ENCODE data around the gene CFTR. TPM values are rescaled to one million over a fixed set of nuclear protein-coding genes. Genes with fewer than 3 reads are reported as not detected.
A peak's percentile ranks its signal among the peaks of the same experiment; 100 is the strongest.
"Not testable (repeated sequence)": the region's sequence is repeated elsewhere in the genome, so short reads cannot be mapped to it uniquely, and the experiment has no call there.

Gene CFTR
- total RNA-seq, 2 experiments from 2014 or later = not detected

GRCh38 chr7:117458977-117459583 is 20.7 kb upstream of the CFTR start:
- Histone ChIP-seq H3K27me3 (ENCODE audit: control insufficient read depth in 1 of 2, insufficient read depth in 2 of 2, low read length in 2 of 2) (no peaks in the 10 kb centered on the region), H3K27ac (ENCODE audit: low read depth in 1 of 2, low read length in 2 of 2) (no peak overlapping the region), H3K36me3 (ENCODE audit: insufficient read depth, low read length) (no peaks in the 10 kb centered on the region), H3K4me1 (ENCODE audit: insufficient read depth, low read length) (no peaks in the 10 kb centered on the region), H3K4me3 (ENCODE audit: low read length) (no peak overlapping the region), H3K9me3 (ENCODE audit: control insufficient read depth in 1 of 2, insufficient read depth in 1 of 2, low read length in 2 of 2) (no peaks in the 10 kb centered on the region)
- ChIA-PET CTCF (no interaction called here), POLR2A (no interaction called here)
- Mint-ChIP-seq H3K4me3 (no peak overlapping the region), H3K36me3 (ENCODE audit: low read depth) (no peaks in the 10 kb centered on the region), H3K4me1 (ENCODE audit: low read depth) (no peaks in the 10 kb centered on the region), H3K27ac (no peak overlapping the region), H3K9me3 (peaks cover 3% of the 10 kb centered on the region), H3K27me3 (no peaks in the 10 kb centered on the region)
- peak in 1 of 14 experiments; percentile 2 for DNase-seq
- no peak for ATAC-seq (ENCODE audit: poor library complexity)
- no peak for TF ChIP-seq CTCF (IDR thresholded peaks at IDR 0.05)
- intact Hi-C loops (cut with DNase I, micrococcal nuclease) = no loop called here

- Histone ChIP-seq H3K27me3 (ENCODE audit: control insufficient read depth in 1 of 2, insufficient read depth in 2 of 2, low read length in 2 of 2) (no peaks in the 10 kb centered on the region), H3K4me3 (ENCODE audit: low read length) (no peak overlapping the region), H3K4me1 (ENCODE audit: insufficient read depth, low read length) (no peaks in the 10 kb centered on the region), H3K27ac (ENCODE audit: low read depth in 1 of 2, low read length in 2 of 2) (no peak overlapping the region), H3K9me3 (ENCODE audit: control insufficient read depth in 1 of 2, insufficient read depth in 1 of 2, low read length in 2 of 2) (no peaks in the 10 kb centered on the region), H3K36me3 (ENCODE audit: insufficient read depth, low read length) (no peaks in the 10 kb centered on the region)
- Mint-ChIP-seq H3K27me3 (no peaks in the 10 kb centered on the region), H3K4me3 (no peak overlapping the region), H3K27ac (no peak overlapping the region), H3K9me3 (peaks cover 3% of the 10 kb centered on the region), H3K4me1 (ENCODE audit: low read depth) (no peaks in the 10 kb centered on the region), H3K36me3 (ENCODE audit: low read depth) (no peaks in the 10 kb centered on the region)
- intact Hi-C loops (cut with DNase I, micrococcal nuclease) = no loop called here
- POLR2A ChIA-PET = no interaction called here
- TF ChIP-seq CTCF (IDR thresholded peaks at IDR 0.05) = no peak
- DNase-seq (no peak), ATAC-seq (ENCODE audit: poor library complexity) (no peak)
- CTCF ChIA-PET = no interaction called here
These were observed 20.1 kb upstream of the CFTR start for GRCh38 chr7:117459735-117460134.

- H3K4me1 Mint-ChIP-seq (ENCODE audit: low read depth) = not testable (repeated sequence)
These were observed 19.0 kb upstream of the CFTR start for GRCh38 chr7:117460815-117461214.

GRCh38 chr7:117468174-117468573 is 11.7 kb upstream of the CFTR start:
- intact Hi-C loops (cut with DNase I, micrococcal nuclease) = no loop called here
- Mint-ChIP-seq H3K9me3 (no peaks in the 10 kb centered on the region), H3K27me3 (no peaks in the 10 kb centered on the region), H3K4me3 (no peak overlapping the region), H3K4me1 (ENCODE audit: low read depth) (no peaks in the 10 kb centered on the region), H3K36me3 (ENCODE audit: low read depth) (no peaks in the 10 kb centered on the region), H3K27ac (no peak overlapping the region)
- POLR2A ChIA-PET = no interaction called here
- Histone ChIP-seq H3K4me3 (ENCODE audit: low read length) (no peak overlapping the region), H3K9me3 (ENCODE audit: control insufficient read depth in 1 of 2, insufficient read depth in 1 of 2, low read length in 2 of 2) (peaks cover 0 to 6% of the 10 kb centered on the region in 2 experiments), H3K27ac (ENCODE audit: low read depth in 1 of 2, low read length in 2 of 2) (no peak overlapping the region), H3K27me3 (ENCODE audit: control insufficient read depth in 1 of 2, insufficient read depth in 2 of 2, low read length in 2 of 2) (no peaks in the 10 kb centered on the region), H3K4me1 (ENCODE audit: insufficient read depth, low read length) (no peaks in the 10 kb centered on the region), H3K36me3 (ENCODE audit: insufficient read depth, low read length) (no peaks in the 10 kb centered on the region)
- no peak for ATAC-seq (ENCODE audit: poor library complexity)
- no peak for TF ChIP-seq CTCF (IDR thresholded peaks at IDR 0.05)
- CTCF ChIA-PET = no interaction called here
- no peak for DNase-seq

More at GRCh38 chr7:117460815-117461214, 19.0 kb upstream of the CFTR start:
- H3K36me3 Mint-ChIP-seq (ENCODE audit: low read depth); ATAC-seq (ENCODE audit: poor library complexity); DNase-seq; CTCF ChIA-PET; H3K27ac Mint-ChIP-seq; H3K27me3 Mint-ChIP-seq; H3K4me3 ChIP-seq (ENCODE audit: low read length); POLR2A ChIA-PET; H3K9me3 Mint-ChIP-seq; H3K4me3 Mint-ChIP-seq; H3K27ac ChIP-seq (ENCODE audit: low read depth in 1 of 2, low read length in 2 of 2); H3K4me1 ChIP-seq (ENCODE audit: insufficient read depth, low read length); H3K9me3 ChIP-seq (ENCODE audit: control insufficient read depth in 1 of 2, insufficient read depth in 1 of 2, low read length in 2 of 2); H3K27me3 ChIP-seq (ENCODE audit: control insufficient read depth in 1 of 2, insufficient read depth in 2 of 2, low read length in 2 of 2); intact Hi-C loops (cut with DNase I, micrococcal nuclease); H3K36me3 ChIP-seq (ENCODE audit: insufficient read depth, low read length): not testable (repeated sequence)

Data from CD4-positive, alpha-beta T cell (primary cell).